Measurements from ENCODE around the gene MRO. TPM values are rescaled to one million over a fixed set of nuclear protein-coding genes. Genes with fewer than 3 reads are reported as not detected.

The MRO gene
- total RNA-seq, 1 donor from 2014 or later = 0.18 TPM

GRCh38 chr18:50776383-50776782 is 43.4 kb downstream of the MRO start:
- no peak for TF ChIP-seq EZH2 (IDR thresholded peaks at IDR 0.05; ENCODE audit: insufficient read depth, low read length)
- no peak for TF ChIP-seq CTCF (IDR thresholded peaks at IDR 0.05; ENCODE audit: insufficient read depth, low read depth, low read length)
- no peak overlapping the region for H2AFZ ChIP-seq (ENCODE audit: low read depth, low read length)
- no peak overlapping the region for H3K27ac ChIP-seq (ENCODE audit: low read depth, low read length)
- H3K27ac Mint-ChIP-seq (ENCODE audit: unreplicated experiment) = no peak overlapping the region
- H3K4me3 Mint-ChIP-seq (ENCODE audit: unreplicated experiment) = no peak overlapping the region
- no peaks in the 10 kb centered on the region for H3K4me1 ChIP-seq (ENCODE audit: insufficient read depth, low read length)
- H3K4me1 Mint-ChIP-seq (ENCODE audit: low read depth, unreplicated experiment) = no peaks in the 10 kb centered on the region
- H3K9ac ChIP-seq (ENCODE audit: low read length) = no peak overlapping the region
- H3K36me3 ChIP-seq (ENCODE audit: insufficient read depth, low read length) = no peaks in the 10 kb centered on the region
- H3K79me2 ChIP-seq (ENCODE audit: insufficient read depth, low read length) = no peaks in the 10 kb centered on the region
- no peaks in the 10 kb centered on the region for H3K27me3 ChIP-seq (ENCODE audit: insufficient read depth, low read length)
- H3K9me3 Mint-ChIP-seq (ENCODE audit: unreplicated experiment) = peaks cover 4% of the 10 kb centered on the region
- H3K27me3 Mint-ChIP-seq (ENCODE audit: low read depth, unreplicated experiment) = peaks cover 2% of the 10 kb centered on the region
- H3K4me2 ChIP-seq (ENCODE audit: low read length) = no peak overlapping the region
- no peak overlapping the region for H3K4me3 ChIP-seq (ENCODE audit: insufficient read depth, low read depth, low read length)
- no peaks in the 10 kb centered on the region for H3K9me3 ChIP-seq (ENCODE audit: insufficient read depth, low read depth, low read length)
- FAIRE-seq (no peak), DNase-seq (ENCODE audit: low read depth) (no peak)
- H4K20me1 ChIP-seq (ENCODE audit: insufficient read depth, low read length) = no peaks in the 10 kb centered on the region
- no peaks in the 10 kb centered on the region for H3K36me3 Mint-ChIP-seq (ENCODE audit: low read depth, unreplicated experiment)

GRCh38 chr18:50775726-50776125 is 44.1 kb downstream of the MRO start:
- H3K9me3 Mint-ChIP-seq (ENCODE audit: unreplicated experiment) = peaks cover 4% of the 10 kb centered on the region
- no peaks in the 10 kb centered on the region for H3K36me3 Mint-ChIP-seq (ENCODE audit: low read depth, unreplicated experiment)
- H3K9me3 ChIP-seq (ENCODE audit: insufficient read depth, low read depth, low read length) = no peaks in the 10 kb centered on the region
- no peaks in the 10 kb centered on the region for H3K4me1 ChIP-seq (ENCODE audit: insufficient read depth, low read length)
- H3K9ac ChIP-seq (ENCODE audit: low read length) = no peak overlapping the region
- H3K4me3 ChIP-seq (ENCODE audit: insufficient read depth, low read depth, low read length) = no peak overlapping the region
- no peaks in the 10 kb centered on the region for H3K4me1 Mint-ChIP-seq (ENCODE audit: low read depth, unreplicated experiment)
- no peaks in the 10 kb centered on the region for H3K36me3 ChIP-seq (ENCODE audit: insufficient read depth, low read length)
- TF ChIP-seq CTCF (IDR thresholded peaks at IDR 0.05; ENCODE audit: insufficient read depth, low read depth, low read length) (no peak), EZH2 (IDR thresholded peaks at IDR 0.05; ENCODE audit: insufficient read depth, low read length) (no peak)
- FAIRE-seq (no peak), DNase-seq (ENCODE audit: low read depth) (no peak)
- H4K20me1 ChIP-seq (ENCODE audit: insufficient read depth, low read length) = no peaks in the 10 kb centered on the region
- H3K4me3 Mint-ChIP-seq (ENCODE audit: unreplicated experiment) = no peak overlapping the region
- H3K4me2 ChIP-seq (ENCODE audit: low read length) = no peak overlapping the region
- H3K27ac ChIP-seq (ENCODE audit: low read depth, low read length) = no peak overlapping the region
- peaks cover 2% of the 10 kb centered on the region for H3K27me3 Mint-ChIP-seq (ENCODE audit: low read depth, unreplicated experiment)
- no peaks in the 10 kb centered on the region for H3K79me2 ChIP-seq (ENCODE audit: insufficient read depth, low read length)
- no peaks in the 10 kb centered on the region for H3K27me3 ChIP-seq (ENCODE audit: insufficient read depth, low read length)
- no peak overlapping the region for H3K27ac Mint-ChIP-seq (ENCODE audit: unreplicated experiment)
- H2AFZ ChIP-seq (ENCODE audit: low read depth, low read length) = no peak overlapping the region

- no peaks in the 10 kb centered on the region for H3K36me3 Mint-ChIP-seq (ENCODE audit: low read depth, unreplicated experiment)
- Histone ChIP-seq H3K27ac (ENCODE audit: low read depth, low read length) (no peak overlapping the region), H3K4me1 (ENCODE audit: insufficient read depth, low read length) (no peaks in the 10 kb centered on the region), H3K9me3 (ENCODE audit: insufficient read depth, low read depth, low read length) (no peaks in the 10 kb centered on the region), H3K9ac (ENCODE audit: low read length) (no peak overlapping the region), H3K27me3 (ENCODE audit: insufficient read depth, low read length) (no peaks in the 10 kb centered on the region), H2AFZ (ENCODE audit: low read depth, low read length) (no peak overlapping the region), H3K4me2 (ENCODE audit: low read length) (no peak overlapping the region), H4K20me1 (ENCODE audit: insufficient read depth, low read length) (no peaks in the 10 kb centered on the region), H3K4me3 (ENCODE audit: insufficient read depth, low read depth, low read length) (no peak overlapping the region), H3K79me2 (ENCODE audit: insufficient read depth, low read length) (no peaks in the 10 kb centered on the region), H3K36me3 (ENCODE audit: insufficient read depth, low read length) (no peaks in the 10 kb centered on the region)
- H3K4me1 Mint-ChIP-seq (ENCODE audit: low read depth, unreplicated experiment) = no peaks in the 10 kb centered on the region
- DNase-seq (ENCODE audit: low read depth) (no peak), FAIRE-seq (no peak)
- no peaks in the 10 kb centered on the region for H3K9me3 Mint-ChIP-seq (ENCODE audit: unreplicated experiment)
- H3K27ac Mint-ChIP-seq (ENCODE audit: unreplicated experiment) = no peak overlapping the region
- H3K4me3 Mint-ChIP-seq (ENCODE audit: unreplicated experiment) = no peak overlapping the region
- no peak for TF ChIP-seq CTCF (IDR thresholded peaks at IDR 0.05; ENCODE audit: insufficient read depth, low read depth, low read length)
- TF ChIP-seq EZH2 (IDR thresholded peaks at IDR 0.05; ENCODE audit: insufficient read depth, low read length) = no peak
- H3K27me3 Mint-ChIP-seq (ENCODE audit: low read depth, unreplicated experiment) = peaks cover 2% of the 10 kb centered on the region
Observed at GRCh38 chr18:50775207-50775606, 44.6 kb downstream of the MRO start.

Data from astrocyte (in vitro differentiated cells and primary cell).